ENCODE data around the gene SAMD13. TPM values are rescaled to one million over a fixed set of nuclear protein-coding genes. Genes with fewer than 3 reads are reported as not detected.

SAMD13 gene
- total RNA-seq, 1 donor from 2014 or later: 1.5 TPM

GRCh38 chr1:84363019-84363418 lies 61.5 kb downstream of the SAMD13 start:
- intact Hi-C loops (cut with DNase I): no loop called here
- DNase-seq (ENCODE audit: missing footprints) (no peak), ATAC-seq (no peak)

GRCh38 chr1:84363622-84364021 lies 62.1 kb downstream of the SAMD13 start:
- no peak for ATAC-seq
- DNase-seq (ENCODE audit: missing footprints): no peak
- intact Hi-C loops (cut with DNase I): no loop called here

GRCh38 chr1:84365225-84366221 lies 64.0 kb downstream of the SAMD13 start:
- DNase-seq (ENCODE audit: missing footprints) (no peak), ATAC-seq (no peak)
- intact Hi-C loops (cut with DNase I): no loop called here

- intact Hi-C loops (cut with DNase I): no loop called here
- ATAC-seq: no peak
- DNase-seq (ENCODE audit: missing footprints): no peak
Observed at GRCh38 chr1:84366786-84367185, 65.3 kb downstream of the SAMD13 start.

- intact Hi-C loops (cut with DNase I): no loop called here
- no peak for ATAC-seq
Observed at GRCh38 chr1:84367219-84367618, 65.7 kb downstream of the SAMD13 start.

GRCh38 chr1:84368441-84368840 lies 66.9 kb downstream of the SAMD13 start:
- DNase-seq (ENCODE audit: missing footprints) (no peak), ATAC-seq (no peak)
- intact Hi-C loops (cut with DNase I): no loop called here

More at GRCh38 chr1:84367219-84367618, 65.7 kb downstream of the SAMD13 start:
- DNase-seq (ENCODE audit: missing footprints): no peak

- intact Hi-C loops (cut with DNase I): no loop called here
- no peak for DNase-seq (ENCODE audit: missing footprints)
- no peak for ATAC-seq
Observed at GRCh38 chr1:84370266-84370665, 68.8 kb downstream of the SAMD13 start.

- intact Hi-C loops (cut with DNase I): no loop called here
- DNase-seq (ENCODE audit: missing footprints): no peak
Observed at GRCh38 chr1:84370831-84371394, 69.4 kb downstream of the SAMD13 start.

GRCh38 chr1:84373436-84374141 lies 72.1 kb downstream of the SAMD13 start:
- DNase-seq (ENCODE audit: missing footprints): no peak
- intact Hi-C loops (cut with DNase I): no loop called here
- no peak for ATAC-seq

More at GRCh38 chr1:84370831-84371394, 69.4 kb downstream of the SAMD13 start:
- ATAC-seq: no peak

- intact Hi-C loops (cut with DNase I): loop anchor here (5.0 kb wide), 1 partner anchor 73 kb away; the partner anchor contains the start of gene SAMD13
- DNase-seq (ENCODE audit: missing footprints): no peak
- ATAC-seq: peak; percentile 29
Observed at GRCh38 chr1:84374991-84375696, 73.6 kb downstream of the SAMD13 start.

GRCh38 chr1:84376000-84376910 lies 74.7 kb downstream of the SAMD13 start:
- intact Hi-C loops (cut with DNase I): loop anchor here (5.0 kb wide), 1 partner anchor 74 kb away; the partner anchor contains the start of gene SAMD13
- no peak for ATAC-seq
- no peak for DNase-seq (ENCODE audit: missing footprints)

GRCh38 chr1:84377480-84378095 lies 76.1 kb downstream of the SAMD13 start:
- no peak for DNase-seq (ENCODE audit: missing footprints)
- intact Hi-C loops (cut with DNase I): loop anchor here (5.0 kb wide), 1 partner anchor 75 kb away; the partner anchor contains the start of gene SAMD13
- peak; percentile 64 for ATAC-seq

- ATAC-seq: no peak
Observed at GRCh38 chr1:84379138-84379916, 77.8 kb downstream of the SAMD13 start.

GRCh38 chr1:84379917-84380180 lies 78.3 kb downstream of the SAMD13 start:
- ATAC-seq: no peak
- intact Hi-C loops (cut with DNase I): loop anchor here (5.0 kb wide), 1 partner anchor 78 kb away; the partner anchor contains the start of gene SAMD13

More at GRCh38 chr1:84379138-84379916, 77.8 kb downstream of the SAMD13 start:
- no peak for DNase-seq (ENCODE audit: missing footprints)
- intact Hi-C loops (cut with DNase I): loop anchor here (5.0 kb wide), 1 partner anchor 77 kb away; the partner anchor contains the start of gene SAMD13

GRCh38 chr1:84382127-84382526 lies 80.6 kb downstream of the SAMD13 start:
- intact Hi-C loops (cut with DNase I): no loop called here
- no peak for ATAC-seq

More at GRCh38 chr1:84379917-84380180, 78.3 kb downstream of the SAMD13 start:
- no peak for DNase-seq (ENCODE audit: missing footprints)

GRCh38 chr1:84385347-84385746 lies 83.8 kb downstream of the SAMD13 start:
- intact Hi-C loops (cut with DNase I): no loop called here
- ATAC-seq (no peak), DNase-seq (ENCODE audit: missing footprints) (no peak)

More at GRCh38 chr1:84382127-84382526, 80.6 kb downstream of the SAMD13 start:
- no peak for DNase-seq (ENCODE audit: missing footprints)
